Activated CD8-positive, alpha-beta T cell treated with anti-CD3 and anti-CD28 coated beads, Interleukin-2, amount 10 ng/mL, durations not matched to agents 7 days and 5 days (primary cell): ENCODE measurements around the gene CPT2. TPM values are rescaled to one million over a fixed set of nuclear protein-coding genes. Genes with fewer than 3 reads are reported as not detected.
A peak's percentile ranks its signal among the peaks of the same experiment; 100 is the strongest.

Experiments
- ATAC-seq: fragments of 150-1000 bp; cut with Tn5 transposase; one replicate; pipeline ENCODE4 v1.10.0; 2021; ENCODE audit warnings: moderate library complexity
- CTCF ChIA-PET: fragments of 350-600 bp; sonication (Branson Sonifier 250); formaldehyde crosslinking; loops from one replicate; lab custom pipeline; 2021; ENCODE audit warnings: antibody characterized with exemption; lab: Charles Lee
- POLR2A ChIA-PET: fragments of 350-600 bp; sonication (Branson Sonifier 250); formaldehyde crosslinking; loops from one replicate; lab custom pipeline; 2021; ENCODE audit warnings: antibody characterized with exemption; lab: Charles Lee
- DNase-seq: peaks from one replicate; pipeline ENCODE4 v3.0.0-alpha.2; 2020
- H3K27ac Mint-ChIP-seq: one replicate; pipeline ENCODE4 v1.8.0; 2021; ENCODE audit warnings: mild to moderate bottlenecking, mixed read lengths
- H3K27me3 Mint-ChIP-seq: one replicate; pipeline ENCODE4 v1.8.0; 2021; ENCODE audit warnings: low read depth, mixed read lengths
- H3K36me3 Mint-ChIP-seq: one replicate; pipeline ENCODE4 v1.8.0; 2021; ENCODE audit warnings: low read depth, mixed read lengths
- H3K4me1 Mint-ChIP-seq: one replicate; pipeline ENCODE4 v1.8.0; 2021; ENCODE audit warnings: low read depth, mixed read lengths
- H3K4me3 Mint-ChIP-seq: one replicate; pipeline ENCODE4 v1.8.0; 2021; ENCODE audit warnings: mild to moderate bottlenecking, mixed read lengths
- H3K9me3 Mint-ChIP-seq: one replicate; pipeline ENCODE4 v1.8.0; 2022; ENCODE audit warnings: mixed read lengths; ENCODE audit not compliant: insufficient read depth
- total RNA-seq, 2 experiments: library from RNA; stranded (reverse); gene quantifications; one replicate each; pipeline ENCODE4 v1.2.3, GENCODE V29; 2021

The CPT2 gene
- total RNA-seq, 2 experiments from 2014 or later = 11.6 to 12.7 TPM

GRCh38 chr1:53165408-53165961, 31.1 kb upstream of the CPT2 start:
- H3K36me3 Mint-ChIP-seq = no peaks in the 10 kb centered on the region
- peaks cover 24% of the 10 kb centered on the region for H3K27me3 Mint-ChIP-seq
- no peaks in the 10 kb centered on the region for H3K4me1 Mint-ChIP-seq
- H3K9me3 Mint-ChIP-seq = no peaks in the 10 kb centered on the region
- H3K27ac Mint-ChIP-seq = no peak overlapping the region
- no peak overlapping the region for H3K4me3 Mint-ChIP-seq
- no peak for DNase-seq
- ChIA-PET POLR2A (no interaction called here), CTCF (interaction anchor here (2.2 kb wide), 1 partner anchor 16 kb away, joined by 8 read pairs; no protein-coding TSS in a partner anchor)
- no peak for ATAC-seq

- H3K27ac Mint-ChIP-seq = no peak overlapping the region
- no peak for DNase-seq
- ATAC-seq = no peak
- H3K4me1 Mint-ChIP-seq = no peaks in the 10 kb centered on the region
- no peak overlapping the region for H3K4me3 Mint-ChIP-seq
- CTCF ChIA-PET = interaction anchor here (2.2 kb wide), 1 partner anchor 15 kb away, joined by 8 read pairs; no protein-coding TSS in a partner anchor
- H3K36me3 Mint-ChIP-seq = no peaks in the 10 kb centered on the region
- H3K27me3 Mint-ChIP-seq = peaks cover 25% of the 10 kb centered on the region
- H3K9me3 Mint-ChIP-seq = no peaks in the 10 kb centered on the region
- POLR2A ChIA-PET = no interaction called here
Observed at GRCh38 chr1:53166366-53166765, 30.3 kb upstream of the CPT2 start.

- H3K27ac Mint-ChIP-seq = no peak overlapping the region
- no peaks in the 10 kb centered on the region for H3K4me1 Mint-ChIP-seq
- DNase-seq (no peak), ATAC-seq (no peak)
- H3K36me3 Mint-ChIP-seq = no peaks in the 10 kb centered on the region
- ChIA-PET POLR2A (no interaction called here), CTCF (no interaction called here)
- no peak overlapping the region for H3K4me3 Mint-ChIP-seq
- H3K27me3 Mint-ChIP-seq = peaks cover 25% of the 10 kb centered on the region
- H3K9me3 Mint-ChIP-seq = no peaks in the 10 kb centered on the region
Observed at GRCh38 chr1:53166912-53167311, 29.7 kb upstream of the CPT2 start.

GRCh38 chr1:53172426-53173128, 24.0 kb upstream of the CPT2 start:
- POLR2A ChIA-PET = no interaction called here

GRCh38 chr1:53174971-53175913, 21.4 kb upstream of the CPT2 start:
- Mint-ChIP-seq H3K27me3 (peaks cover 18% of the 10 kb centered on the region), H3K4me1 (peaks cover 4% of the 10 kb centered on the region), H3K9me3 (no peaks in the 10 kb centered on the region), H3K4me3 (no peak overlapping the region), H3K27ac (no peak overlapping the region), H3K36me3 (no peaks in the 10 kb centered on the region)
- ChIA-PET CTCF (no interaction called here), POLR2A (no interaction called here)
- ATAC-seq (no peak), DNase-seq (no peak)

More at GRCh38 chr1:53172426-53173128, 24.0 kb upstream of the CPT2 start:
- no peak overlapping the region for H3K27ac Mint-ChIP-seq
- H3K27me3 Mint-ChIP-seq = peaks cover 15% of the 10 kb centered on the region
- ATAC-seq (no peak), DNase-seq (no peak)
- H3K4me3 Mint-ChIP-seq = no peak overlapping the region
- H3K36me3 Mint-ChIP-seq = no peaks in the 10 kb centered on the region
- H3K4me1 Mint-ChIP-seq = peaks cover 4% of the 10 kb centered on the region
- no peaks in the 10 kb centered on the region for H3K9me3 Mint-ChIP-seq
- CTCF ChIA-PET = interaction anchor here (1.3 kb wide), 1 partner anchor 8 kb away, joined by 4 read pairs; no protein-coding TSS in a partner anchor

GRCh38 chr1:53176452-53177208, 20.0 kb upstream of the CPT2 start:
- no peak for ATAC-seq
- CTCF ChIA-PET = interaction anchor here (1.3 kb wide), 1 partner anchor 217 kb away, joined by 3 read pairs; no protein-coding TSS in a partner anchor

GRCh38 chr1:53180226-53180625, 16.4 kb upstream of the CPT2 start:
- no peak overlapping the region for H3K4me3 Mint-ChIP-seq
- DNase-seq (no peak), ATAC-seq (no peak)
- no peaks in the 10 kb centered on the region for H3K9me3 Mint-ChIP-seq
- POLR2A ChIA-PET = no interaction called here
- peaks cover 14% of the 10 kb centered on the region for H3K27me3 Mint-ChIP-seq
- H3K4me1 Mint-ChIP-seq = no peaks in the 10 kb centered on the region
- H3K36me3 Mint-ChIP-seq = no peaks in the 10 kb centered on the region
- no peak overlapping the region for H3K27ac Mint-ChIP-seq
- CTCF ChIA-PET = interaction anchor here (1.0 to 2.6 kb wide), 6 partner anchors 8 to 275 kb away, joined by 3 to 20 read pairs (median 4); no protein-coding TSS in a partner anchor

More at GRCh38 chr1:53176452-53177208, 20.0 kb upstream of the CPT2 start:
- Mint-ChIP-seq H3K27me3 (peaks cover 21% of the 10 kb centered on the region), H3K4me1 (peaks cover 4% of the 10 kb centered on the region), H3K36me3 (no peaks in the 10 kb centered on the region), H3K4me3 (no peak overlapping the region), H3K27ac (no peak overlapping the region), H3K9me3 (no peaks in the 10 kb centered on the region)
- POLR2A ChIA-PET = no interaction called here
- no peak for DNase-seq

GRCh38 chr1:53180951-53181350, 15.7 kb upstream of the CPT2 start:
- Mint-ChIP-seq H3K9me3 (no peaks in the 10 kb centered on the region), H3K27me3 (peaks cover 14% of the 10 kb centered on the region), H3K36me3 (no peaks in the 10 kb centered on the region), H3K4me3 (no peak overlapping the region), H3K4me1 (no peaks in the 10 kb centered on the region), H3K27ac (no peak overlapping the region)
- DNase-seq (no peak), ATAC-seq (no peak)
- ChIA-PET POLR2A (no interaction called here), CTCF (interaction anchor here (0.7 to 2.6 kb wide), 9 partner anchors 9 to 278 kb away, joined by 3 to 20 read pairs (median 4); partner anchors contain the start of gene ECHDC2)

- Mint-ChIP-seq H3K4me1 (no peaks in the 10 kb centered on the region), H3K36me3 (no peaks in the 10 kb centered on the region), H3K27me3 (peaks cover 13% of the 10 kb centered on the region), H3K4me3 (no peak overlapping the region), H3K27ac (no peak overlapping the region), H3K9me3 (no peaks in the 10 kb centered on the region)
- ATAC-seq (peak; percentile 87), DNase-seq (peak; percentile 89)
- CTCF ChIA-PET = interaction anchor here (0.7 to 2.6 kb wide), 18 partner anchors 8 to 479 kb away, joined by 3 to 20 read pairs (median 4); partner anchors contain the start of gene ZYG11A
- POLR2A ChIA-PET = no interaction called here
Observed at GRCh38 chr1:53182111-53182593, 14.5 kb upstream of the CPT2 start.

- ATAC-seq (no peak), DNase-seq (no peak)
- Mint-ChIP-seq H3K4me3 (no peak overlapping the region), H3K9me3 (no peaks in the 10 kb centered on the region), H3K27ac (no peak overlapping the region), H3K27me3 (peaks cover 14% of the 10 kb centered on the region), H3K36me3 (no peaks in the 10 kb centered on the region), H3K4me1 (no peaks in the 10 kb centered on the region)
- POLR2A ChIA-PET = no interaction called here
- CTCF ChIA-PET = interaction anchor here (0.7 to 2.6 kb wide), 17 partner anchors 9 to 480 kb away, joined by 3 to 20 read pairs (median 4); partner anchors contain the start of gene ZYG11A
Observed at GRCh38 chr1:53182716-53183094, 13.9 kb upstream of the CPT2 start.
